Right lobe of liver (tissue), 4 donors: Measurements from ENCODE around the gene GPX5.

Experiments used
- CTCF ChIP-seq, 4 donors: fragments of 200-600 bp in 3 of 4; fragments of 450-650 bp in 1 of 4; IDR thresholded peaks; one replicate each; pipeline versions ENCODE4 v1.5.1 to v1.8.0; 2016 to 2022; ENCODE audit warnings: antibody characterized with exemption in 4 of 4, mild to moderate bottlenecking in 2 of 4
- POLR2A ChIP-seq: fragments of 450-650 bp; IDR thresholded peaks from one replicate; pipeline ENCODE4 v1.6.1; 2017; ENCODE audit warnings: antibody characterized with exemption, mild to moderate bottlenecking
- donor health status: DM: no; HTN: no; CAD: no.
- donor health status: DM: no; HTN: no; CAD: no.
- donor health status: DM: no; HTN: yes; CAD: no.

- peak; percentile 32 to 39 (median 36) for TF ChIP-seq CTCF (IDR thresholded peaks at IDR 0.05)
- no peak for TF ChIP-seq POLR2A
These were observed 54.8 kb downstream of the GPX5 start for GRCh38 chr6:28580475-28580874.
